ENCODE data around the gene ELMO1.

GRCh38 chr7:37028909-37029440, 419.7 kb downstream of the ELMO1 start:
- TF ChIP-seq POLR2A (IDR thresholded peaks at IDR 0.05; ENCODE audit: low read length) (no peak), GATA1 (IDR thresholded peaks at IDR 0.05; ENCODE audit: low read depth, low read length) (no peak)
